Neural progenitor cell (in vitro differentiated cells): ENCODE measurements around the gene CMYA5. TPM values are rescaled to one million over a fixed set of nuclear protein-coding genes. Genes with fewer than 3 reads are reported as not detected.
A peak's percentile ranks its signal among the peaks of the same experiment; 100 is the strongest.

Experiments used
- DNase-seq: peaks from one replicate; pipeline ENCODE4 v3.0.0-alpha.2; 2016; ENCODE audit warnings: low spot score
- H2AFZ ChIP-seq: fragments of 200-600 bp; sonication (generic); replicated peaks from 2 replicates; pipeline ENCODE4 v1.6.1; 2016; ENCODE audit warnings: antibody characterized with exemption
- H3F3A ChIP-seq: fragments of 200-600 bp; sonication (generic); 2 replicates; pipeline ENCODE4 v1.6.1; 2016; ENCODE audit warnings: antibody characterized with exemption, low read depth
- H3K27ac ChIP-seq: fragments of 200-600 bp; sonication (generic); 2 replicates; pipeline ENCODE4 v1.5.1; 2016; ENCODE audit warnings: mild to moderate bottlenecking
- H3K27me3 ChIP-seq: fragments of 200-600 bp; sonication (generic); 2 replicates; pipeline ENCODE4 v1.6.1; 2016; ENCODE audit warnings: mild to moderate bottlenecking, moderate library complexity
- H3K36me3 ChIP-seq: fragments of 200-600 bp; sonication (generic); 2 replicates; pipeline ENCODE4 v1.5.1; 2016
- H3K4me1 ChIP-seq: fragments of 200-600 bp; sonication (generic); 2 replicates; pipeline ENCODE4 v1.6.1; 2016; ENCODE audit warnings: mixed run types
- H3K4me2 ChIP-seq: fragments of 200-600 bp; sonication (generic); 2 replicates; pipeline ENCODE4 v1.6.1; 2016
- H3K4me3 ChIP-seq: fragments of 200-600 bp; sonication (generic); 2 replicates; pipeline ENCODE4 v1.5.1; 2016
- H3K79me2 ChIP-seq: fragments of 200-600 bp; sonication (generic); 2 replicates; pipeline ENCODE4 v1.6.1; 2016; ENCODE audit warnings: low read depth
- H3K9ac ChIP-seq: fragments of 200-600 bp; sonication (generic); 2 replicates; pipeline ENCODE4 v1.6.1; 2016
- H3K9me3 ChIP-seq: fragments of 200-600 bp; sonication (generic); 2 replicates; pipeline ENCODE4 v1.5.1; 2016; ENCODE audit warnings: low read depth
- H4K20me1 ChIP-seq: fragments of 200-600 bp; sonication (generic); 2 replicates; pipeline ENCODE4 v1.6.1; 2016; ENCODE audit warnings: low read depth
- H3K27ac Mint-ChIP-seq: 3 replicates; pipeline ENCODE4 v1.8.0; 2021; ENCODE audit warnings: mixed read lengths
- H3K27me3 Mint-ChIP-seq: 2 replicates; pipeline ENCODE4 v1.8.0; 2022; ENCODE audit warnings: low read depth, mild to moderate bottlenecking, inconsistent platforms, moderate library complexity, mixed read lengths; ENCODE audit not compliant: insufficient read depth
- H3K36me3 Mint-ChIP-seq: 3 replicates; pipeline ENCODE4 v1.8.0; 2021; ENCODE audit warnings: mixed read lengths
- H3K4me1 Mint-ChIP-seq: 3 replicates; pipeline ENCODE4 v1.8.0; 2021; ENCODE audit warnings: mixed read lengths
- H3K4me3 Mint-ChIP-seq: 3 replicates; pipeline ENCODE4 v1.8.0; 2021; ENCODE audit warnings: mild to moderate bottlenecking, moderate library complexity, mixed read lengths
- H3K9me3 Mint-ChIP-seq: 3 replicates; pipeline ENCODE4 v1.8.0; 2020; ENCODE audit warnings: mixed read lengths
- EZH2 ChIP-seq: fragments of 200-600 bp; sonication (generic); IDR thresholded peaks from 2 replicates; pipeline ENCODE4 v1.6.1; 2017; ENCODE audit warnings: antibody characterized with exemption, mild to moderate bottlenecking, moderate library complexity
- EZH2phosphoT487 ChIP-seq: fragments of 200-600 bp; sonication (generic); IDR thresholded peaks from 2 replicates; pipeline ENCODE4 v1.6.1; 2017; ENCODE audit warnings: antibody characterized with exemption
- total RNA-seq: library from RNA; depleted of rRNA; stranded (reverse); fragments of >200 nt; gene quantifications from 2 replicates; pipeline ENCODE4 v1.2.3, GENCODE V29; 2015; ENCODE audit warnings: low replicate concordance
- TF ChIP-seq, protein P1 (sequence below): fragments of 200-600 bp; sonication (generic); IDR thresholded peaks from 2 replicates; pipeline ENCODE4 v1.5.1; 2017; ENCODE audit warnings: antibody characterized with exemption, mild to moderate bottlenecking

CMYA5 gene
- total RNA-seq, 1 donor from 2014 or later: 3.5 TPM

DNA sequence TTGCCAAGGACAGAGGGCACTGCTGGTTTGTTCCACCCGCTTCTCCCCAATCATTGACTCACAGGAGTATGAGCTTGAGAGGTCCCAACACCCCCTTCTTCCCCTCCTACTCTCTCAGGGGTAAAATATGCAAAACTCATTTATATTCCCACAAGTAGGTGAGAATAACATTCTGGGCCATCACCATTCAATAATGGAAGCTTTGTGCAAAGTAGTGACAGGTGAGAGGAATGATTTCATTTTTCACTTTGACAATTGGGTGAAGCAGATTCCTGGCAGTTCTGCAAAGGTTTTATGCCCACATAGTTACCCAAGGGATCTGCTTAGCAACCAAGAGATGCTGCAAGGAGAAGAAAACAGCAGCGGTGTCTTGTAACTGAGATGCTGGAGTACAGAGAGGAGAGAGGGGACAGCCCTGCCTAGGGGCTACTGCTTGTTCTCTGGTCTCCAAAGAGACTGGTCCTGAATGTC lies 137.6 kb downstream of the CMYA5 start:
- H4K20me1 ChIP-seq: no peaks in the 10 kb centered on the region
- H3K27me3 ChIP-seq: no peaks in the 10 kb centered on the region
- H3K27ac ChIP-seq: no peak overlapping the region
- H3K27ac Mint-ChIP-seq: no peak overlapping the region
- H3K4me3 ChIP-seq: no peak overlapping the region
- H3K4me3 Mint-ChIP-seq: no peak overlapping the region
- H3K9ac ChIP-seq: no peak overlapping the region
- H2AFZ ChIP-seq: no peak overlapping the region
- no peaks in the 10 kb centered on the region for H3K9me3 ChIP-seq
- peaks cover 5% of the 10 kb centered on the region for H3K9me3 Mint-ChIP-seq
- H3K27me3 Mint-ChIP-seq: peaks cover 10% of the 10 kb centered on the region
- no peaks in the 10 kb centered on the region for H3K4me1 Mint-ChIP-seq
- no peak for DNase-seq
- TF ChIP-seq, protein P1, sequence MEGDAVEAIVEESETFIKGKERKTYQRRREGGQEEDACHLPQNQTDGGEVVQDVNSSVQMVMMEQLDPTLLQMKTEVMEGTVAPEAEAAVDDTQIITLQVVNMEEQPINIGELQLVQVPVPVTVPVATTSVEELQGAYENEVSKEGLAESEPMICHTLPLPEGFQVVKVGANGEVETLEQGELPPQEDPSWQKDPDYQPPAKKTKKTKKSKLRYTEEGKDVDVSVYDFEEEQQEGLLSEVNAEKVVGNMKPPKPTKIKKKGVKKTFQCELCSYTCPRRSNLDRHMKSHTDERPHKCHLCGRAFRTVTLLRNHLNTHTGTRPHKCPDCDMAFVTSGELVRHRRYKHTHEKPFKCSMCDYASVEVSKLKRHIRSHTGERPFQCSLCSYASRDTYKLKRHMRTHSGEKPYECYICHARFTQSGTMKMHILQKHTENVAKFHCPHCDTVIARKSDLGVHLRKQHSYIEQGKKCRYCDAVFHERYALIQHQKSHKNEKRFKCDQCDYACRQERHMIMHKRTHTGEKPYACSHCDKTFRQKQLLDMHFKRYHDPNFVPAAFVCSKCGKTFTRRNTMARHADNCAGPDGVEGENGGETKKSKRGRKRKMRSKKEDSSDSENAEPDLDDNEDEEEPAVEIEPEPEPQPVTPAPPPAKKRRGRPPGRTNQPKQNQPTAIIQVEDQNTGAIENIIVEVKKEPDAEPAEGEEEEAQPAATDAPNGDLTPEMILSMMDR: no peak
- no peak for TF ChIP-seq EZH2
- no peak overlapping the region for H3K4me2 ChIP-seq
- H3K4me1 ChIP-seq: no peaks in the 10 kb centered on the region
- no peaks in the 10 kb centered on the region for H3K79me2 ChIP-seq
- no peaks in the 10 kb centered on the region for H3K36me3 Mint-ChIP-seq
- no peaks in the 10 kb centered on the region for H3K36me3 ChIP-seq
- no peaks in the 10 kb centered on the region for H3F3A ChIP-seq

DNA sequence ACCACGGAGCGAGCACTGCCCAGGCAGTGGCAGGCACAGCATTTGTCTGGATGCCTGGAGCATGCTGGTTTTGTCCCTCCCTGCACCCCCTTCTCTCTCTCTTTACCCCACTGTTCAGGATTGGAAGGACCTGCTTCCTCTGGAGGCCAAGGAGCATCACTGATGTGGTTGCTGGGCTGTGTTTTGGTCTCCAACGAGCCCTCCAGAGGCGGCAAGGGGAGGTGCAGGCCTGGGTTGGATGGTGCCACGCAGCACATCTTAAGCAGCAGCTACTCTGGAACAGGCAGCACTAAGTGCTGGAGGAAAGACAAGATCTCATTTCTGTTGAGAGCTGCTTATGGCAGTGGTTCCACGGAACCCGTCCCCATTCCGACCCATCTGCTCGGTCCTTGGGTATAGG lies 139.6 kb downstream of the CMYA5 start:
- TF ChIP-seq EZH2: no peak
- TF ChIP-seq, protein P1: peak; percentile 61
- H3F3A ChIP-seq: no peaks in the 10 kb centered on the region
- Mint-ChIP-seq H3K27me3 (peaks cover 16% of the 10 kb centered on the region), H3K4me3 (no peak overlapping the region), H3K36me3 (no peaks in the 10 kb centered on the region), H3K4me1 (peaks cover 14% of the 10 kb centered on the region), H3K9me3 (peaks cover 12% of the 10 kb centered on the region), H3K27ac (no peak overlapping the region)
- H3K27me3 ChIP-seq: no peaks in the 10 kb centered on the region
- H3K9me3 ChIP-seq: no peaks in the 10 kb centered on the region
- H4K20me1 ChIP-seq: no peaks in the 10 kb centered on the region
- H3K4me2 ChIP-seq: no peak overlapping the region
- no peaks in the 10 kb centered on the region for H3K79me2 ChIP-seq
- no peaks in the 10 kb centered on the region for H3K4me1 ChIP-seq
- H3K4me3 ChIP-seq: no peak overlapping the region
- H3K9ac ChIP-seq: no peak overlapping the region
- H2AFZ ChIP-seq: peak overlapping the region; percentile 39
- DNase-seq: peak; percentile 71
- no peaks in the 10 kb centered on the region for H3K36me3 ChIP-seq
- no peak overlapping the region for H3K27ac ChIP-seq

DNA sequence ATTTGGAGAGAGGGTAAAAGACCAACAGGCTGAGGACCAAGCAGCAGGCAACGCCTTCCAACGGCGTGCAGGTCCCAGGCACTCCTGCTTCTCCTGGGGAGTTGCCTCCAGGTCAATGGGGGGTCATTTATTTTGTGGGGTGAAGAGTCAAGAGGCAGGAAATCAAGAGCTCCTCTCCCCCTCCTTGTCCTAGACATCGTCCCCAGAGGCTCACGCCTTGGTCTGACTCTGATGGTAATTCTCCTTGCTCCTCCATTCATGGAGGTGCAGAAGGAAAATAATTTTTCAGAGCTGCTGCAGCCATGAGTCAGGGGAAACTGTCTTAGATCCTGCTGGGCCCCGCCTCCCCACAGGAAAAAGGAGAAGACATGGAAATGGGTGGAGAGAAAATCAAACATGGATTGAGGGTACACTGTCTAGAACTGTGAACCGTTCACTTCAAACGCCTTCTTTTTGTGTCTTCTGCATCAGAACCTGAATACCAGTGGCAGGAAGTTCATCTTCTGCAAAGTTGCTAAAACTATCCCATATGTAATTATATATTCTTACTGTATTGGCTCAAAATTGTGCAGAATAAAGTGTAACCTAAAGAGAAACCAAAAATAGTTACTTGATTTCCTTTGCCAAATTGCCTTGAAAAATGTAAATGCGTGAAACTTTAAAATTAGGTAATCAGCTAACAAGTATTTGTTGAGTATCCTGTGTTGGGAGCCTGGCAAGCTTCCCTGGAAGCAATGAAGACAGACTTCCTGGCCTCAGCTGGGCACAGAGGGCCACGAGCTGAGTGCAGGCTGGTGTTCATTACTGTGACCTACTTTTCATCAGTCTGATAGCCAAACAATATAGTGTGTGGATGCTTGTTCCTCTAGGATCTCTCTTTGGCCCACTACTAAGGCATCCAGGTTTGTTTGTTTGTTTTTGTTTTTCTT lies 142.0 kb downstream of the CMYA5 start:
- TF ChIP-seq EZH2phosphoT487 (no peak), EZH2 (no peak)
- TF ChIP-seq, protein P1: no peak
- Mint-ChIP-seq H3K36me3 (no peaks in the 10 kb centered on the region), H3K9me3 (peaks cover 12% of the 10 kb centered on the region), H3K27me3 (peaks cover 22% of the 10 kb centered on the region), H3K4me3 (peak overlapping the region; percentile 43), H3K27ac (no peak overlapping the region), H3K4me1 (peaks cover 20% of the 10 kb centered on the region)
- Histone ChIP-seq H3K9ac (no peak overlapping the region), H3K4me3 (no peak overlapping the region), H2AFZ (no peak overlapping the region), H3K4me1 (no peaks in the 10 kb centered on the region), H3K27me3 (no peaks in the 10 kb centered on the region), H3K79me2 (no peaks in the 10 kb centered on the region), H4K20me1 (no peaks in the 10 kb centered on the region), H3F3A (no peaks in the 10 kb centered on the region), H3K9me3 (no peaks in the 10 kb centered on the region), H3K36me3 (no peaks in the 10 kb centered on the region), H3K4me2 (no peak overlapping the region), H3K27ac (no peak overlapping the region)
- no peak for DNase-seq
